ENCODE results near the gene POMC.

POMC gene

DNA sequence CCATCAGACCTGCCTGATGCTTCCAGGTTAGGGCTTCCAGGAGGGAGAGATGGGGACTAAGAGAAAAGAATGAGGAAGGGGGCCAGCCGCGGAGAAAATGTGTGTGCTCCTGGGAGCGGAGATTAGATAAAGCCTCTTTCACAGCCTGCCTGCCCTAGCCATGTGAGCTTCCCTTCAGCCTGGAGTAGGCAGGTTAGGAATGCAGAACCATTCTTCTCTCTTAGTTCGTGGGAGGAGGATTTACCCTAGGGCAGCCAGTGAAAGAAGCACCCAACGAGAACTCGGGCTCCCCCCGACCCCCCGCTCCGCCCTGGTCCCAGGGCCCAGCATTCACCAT lies 36.1 kb downstream of the POMC start:
- peaks cover 38% of the 10 kb centered on the region for H3K27me3 ChIP-seq (ENCODE audit: control insufficient read depth, low read length)
- no peaks in the 10 kb centered on the region for H4K20me1 ChIP-seq (ENCODE audit: control insufficient read depth, insufficient read depth, low read depth, low read length)
- TF ChIP-seq EZH2phosphoT487 (IDR thresholded peaks at IDR 0.05; ENCODE audit: borderline replicate concordance, low read length), result no peak; the same call in 1 of the 2 replicates
- TF ChIP-seq, protein P1, sequence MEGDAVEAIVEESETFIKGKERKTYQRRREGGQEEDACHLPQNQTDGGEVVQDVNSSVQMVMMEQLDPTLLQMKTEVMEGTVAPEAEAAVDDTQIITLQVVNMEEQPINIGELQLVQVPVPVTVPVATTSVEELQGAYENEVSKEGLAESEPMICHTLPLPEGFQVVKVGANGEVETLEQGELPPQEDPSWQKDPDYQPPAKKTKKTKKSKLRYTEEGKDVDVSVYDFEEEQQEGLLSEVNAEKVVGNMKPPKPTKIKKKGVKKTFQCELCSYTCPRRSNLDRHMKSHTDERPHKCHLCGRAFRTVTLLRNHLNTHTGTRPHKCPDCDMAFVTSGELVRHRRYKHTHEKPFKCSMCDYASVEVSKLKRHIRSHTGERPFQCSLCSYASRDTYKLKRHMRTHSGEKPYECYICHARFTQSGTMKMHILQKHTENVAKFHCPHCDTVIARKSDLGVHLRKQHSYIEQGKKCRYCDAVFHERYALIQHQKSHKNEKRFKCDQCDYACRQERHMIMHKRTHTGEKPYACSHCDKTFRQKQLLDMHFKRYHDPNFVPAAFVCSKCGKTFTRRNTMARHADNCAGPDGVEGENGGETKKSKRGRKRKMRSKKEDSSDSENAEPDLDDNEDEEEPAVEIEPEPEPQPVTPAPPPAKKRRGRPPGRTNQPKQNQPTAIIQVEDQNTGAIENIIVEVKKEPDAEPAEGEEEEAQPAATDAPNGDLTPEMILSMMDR (IDR thresholded peaks at IDR 0.05; ENCODE audit: low read depth, low read length, poor library complexity, severe bottlenecking), result no peak
- H3K27ac ChIP-seq (ENCODE audit: low read depth, low read length), result no peak overlapping the region
- H3K79me2 ChIP-seq (ENCODE audit: control insufficient read depth, low read length), result no peaks in the 10 kb centered on the region
- no peak overlapping the region for H3K4me3 ChIP-seq (ENCODE audit: low read length)
- H3K9me3 ChIP-seq (ENCODE audit: control insufficient read depth, insufficient read depth, low read length), result no peaks in the 10 kb centered on the region
- no peak overlapping the region for H3K4me2 ChIP-seq (ENCODE audit: low read length)
- no peaks in the 10 kb centered on the region for H3F3A ChIP-seq (ENCODE audit: control insufficient read depth, insufficient read depth)
- no peaks in the 10 kb centered on the region for H3K36me3 ChIP-seq (ENCODE audit: control insufficient read depth, low read length)
- H3K9me2 ChIP-seq (replicated peaks; ENCODE audit: control insufficient read depth, low read length), result no peaks in the 10 kb centered on the region
- peaks cover 3% of the 10 kb centered on the region for H3K4me1 ChIP-seq (ENCODE audit: control insufficient read depth, low read length)

- no peaks in the 10 kb centered on the region for H3K36me3 ChIP-seq (ENCODE audit: control insufficient read depth, low read length)
- H3K4me2 ChIP-seq (ENCODE audit: low read length), result no peak overlapping the region
- peaks cover 3% of the 10 kb centered on the region for H3K4me1 ChIP-seq (ENCODE audit: control insufficient read depth, low read length)
- H3K27me3 ChIP-seq (ENCODE audit: control insufficient read depth, low read length), result peaks cover 38% of the 10 kb centered on the region
- no peaks in the 10 kb centered on the region for H3K9me3 ChIP-seq (ENCODE audit: control insufficient read depth, insufficient read depth, low read length)
- no peaks in the 10 kb centered on the region for H4K20me1 ChIP-seq (ENCODE audit: control insufficient read depth, insufficient read depth, low read depth, low read length)
- H3K27ac ChIP-seq (ENCODE audit: low read depth, low read length), result no peak overlapping the region
- no peaks in the 10 kb centered on the region for H3K9me2 ChIP-seq (replicated peaks; ENCODE audit: control insufficient read depth, low read length)
- H3K79me2 ChIP-seq (ENCODE audit: control insufficient read depth, low read length), result no peaks in the 10 kb centered on the region
- TF ChIP-seq, protein P1 (IDR thresholded peaks at IDR 0.05; ENCODE audit: low read depth, low read length, poor library complexity, severe bottlenecking), result no peak
- TF ChIP-seq EZH2phosphoT487 (IDR thresholded peaks at IDR 0.05; ENCODE audit: borderline replicate concordance, low read length), result no peak
- H3F3A ChIP-seq (ENCODE audit: control insufficient read depth, insufficient read depth), result no peaks in the 10 kb centered on the region
- H3K4me3 ChIP-seq (ENCODE audit: low read length), result no peak overlapping the region
These were observed 36.6 kb downstream of the POMC start for GRCh38 chr2:25131567-25132298.

DNA sequence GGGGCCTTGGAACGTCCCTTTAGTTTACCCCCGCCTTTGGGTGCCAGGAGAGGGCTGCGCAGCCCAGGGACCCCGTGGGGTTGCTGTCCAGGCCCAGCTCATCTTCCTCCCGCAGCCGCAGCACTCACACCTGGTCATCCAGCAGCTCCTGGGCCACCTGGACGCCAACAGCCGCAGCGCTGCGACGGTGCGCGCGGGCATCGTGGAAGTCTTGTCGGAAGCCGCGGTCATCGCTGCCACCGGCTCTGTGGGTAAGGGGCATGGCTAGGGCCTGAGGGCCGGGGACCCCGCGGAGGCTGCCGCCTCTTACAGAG lies 37.2 kb downstream of the POMC start:
- Histone ChIP-seq H3K4me3 (ENCODE audit: low read length) (no peak overlapping the region), H3K79me2 (ENCODE audit: control insufficient read depth, low read length) (no peaks in the 10 kb centered on the region), H3K27ac (ENCODE audit: low read depth, low read length) (no peak overlapping the region), H3K9me3 (ENCODE audit: control insufficient read depth, insufficient read depth, low read length) (no peaks in the 10 kb centered on the region), H4K20me1 (ENCODE audit: control insufficient read depth, insufficient read depth, low read depth, low read length) (no peaks in the 10 kb centered on the region), H3K9me2 (replicated peaks; ENCODE audit: control insufficient read depth, low read length) (no peaks in the 10 kb centered on the region), H3F3A (ENCODE audit: control insufficient read depth, insufficient read depth) (no peaks in the 10 kb centered on the region), H3K27me3 (ENCODE audit: control insufficient read depth, low read length) (peaks cover 38% of the 10 kb centered on the region), H3K36me3 (ENCODE audit: control insufficient read depth, low read length) (no peaks in the 10 kb centered on the region), H3K4me1 (ENCODE audit: control insufficient read depth, low read length) (peaks cover 3% of the 10 kb centered on the region), H3K4me2 (ENCODE audit: low read length) (no peak overlapping the region)
- TF ChIP-seq EZH2phosphoT487 (IDR thresholded peaks at IDR 0.05; ENCODE audit: borderline replicate concordance, low read length), result no peak
- TF ChIP-seq, protein P1 (IDR thresholded peaks at IDR 0.05; ENCODE audit: low read depth, low read length, poor library complexity, severe bottlenecking), result no peak
